GM18498 (cell line): Measurements from ENCODE around the gene MYO7A.

ENCODE experiments used
- ATAC-seq: cut with Tn5 transposase; IDR thresholded peaks from one replicate; pipeline ENCODE4 v1.9.1; 2021; ENCODE audit warnings: mild to moderate bottlenecking, moderate library complexity; ENCODE audit not compliant: unreplicated experiment

The MYO7A gene

DNA sequence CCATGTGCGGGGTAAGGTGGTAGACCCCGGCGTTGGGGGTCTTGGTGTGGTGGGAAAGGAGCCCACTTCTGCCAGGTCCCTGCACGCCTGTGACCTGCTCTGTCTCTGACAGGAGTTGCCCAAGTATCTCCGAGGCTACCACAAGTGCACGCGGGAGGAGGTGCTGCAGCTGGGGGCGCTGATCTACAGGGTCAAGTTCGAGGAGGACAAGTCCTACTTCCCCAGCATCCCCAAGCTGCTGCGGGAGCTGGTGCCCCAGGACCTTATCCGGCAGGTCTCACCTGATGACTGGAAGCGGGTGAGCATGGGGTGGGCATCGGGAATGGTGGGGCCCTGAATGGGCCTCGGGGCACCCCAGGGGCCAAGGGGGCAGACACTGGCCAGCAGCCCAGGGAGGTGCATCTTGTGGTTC, 83.0 kb downstream of the MYO7A start:
- no peak for ATAC-seq

DNA sequence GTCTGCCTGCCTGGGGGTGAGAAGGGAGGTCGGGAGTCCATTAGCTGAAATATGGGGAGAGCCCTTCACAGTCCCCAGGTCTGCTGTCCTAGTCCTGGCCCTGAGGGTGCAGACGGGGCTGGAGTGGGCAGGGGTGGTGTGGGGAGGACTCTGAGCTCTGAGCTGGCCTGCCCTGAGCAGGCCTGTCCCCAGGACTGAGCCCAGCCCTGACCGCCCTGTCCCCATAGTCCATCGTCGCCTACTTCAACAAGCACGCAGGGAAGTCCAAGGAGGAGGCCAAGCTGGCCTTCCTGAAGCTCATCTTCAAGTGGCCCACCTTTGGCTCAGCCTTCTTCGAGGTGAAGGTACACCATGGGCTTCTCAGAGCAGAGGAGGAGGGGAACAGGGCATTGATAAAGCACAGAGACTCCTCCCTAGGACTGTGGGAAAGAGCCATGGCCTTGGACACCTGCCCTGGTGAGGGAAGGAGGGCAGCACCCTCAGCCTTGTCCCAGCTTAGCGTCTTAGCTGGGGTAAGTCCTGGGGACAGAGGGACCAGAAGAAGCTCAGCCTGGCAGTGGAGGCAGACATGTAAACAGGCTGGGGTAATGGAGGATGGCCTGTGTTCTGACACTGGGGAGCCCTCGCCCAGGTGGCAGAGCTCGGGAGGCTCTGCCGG, 83.7 kb downstream of the MYO7A start:
- ATAC-seq, result no peak

DNA sequence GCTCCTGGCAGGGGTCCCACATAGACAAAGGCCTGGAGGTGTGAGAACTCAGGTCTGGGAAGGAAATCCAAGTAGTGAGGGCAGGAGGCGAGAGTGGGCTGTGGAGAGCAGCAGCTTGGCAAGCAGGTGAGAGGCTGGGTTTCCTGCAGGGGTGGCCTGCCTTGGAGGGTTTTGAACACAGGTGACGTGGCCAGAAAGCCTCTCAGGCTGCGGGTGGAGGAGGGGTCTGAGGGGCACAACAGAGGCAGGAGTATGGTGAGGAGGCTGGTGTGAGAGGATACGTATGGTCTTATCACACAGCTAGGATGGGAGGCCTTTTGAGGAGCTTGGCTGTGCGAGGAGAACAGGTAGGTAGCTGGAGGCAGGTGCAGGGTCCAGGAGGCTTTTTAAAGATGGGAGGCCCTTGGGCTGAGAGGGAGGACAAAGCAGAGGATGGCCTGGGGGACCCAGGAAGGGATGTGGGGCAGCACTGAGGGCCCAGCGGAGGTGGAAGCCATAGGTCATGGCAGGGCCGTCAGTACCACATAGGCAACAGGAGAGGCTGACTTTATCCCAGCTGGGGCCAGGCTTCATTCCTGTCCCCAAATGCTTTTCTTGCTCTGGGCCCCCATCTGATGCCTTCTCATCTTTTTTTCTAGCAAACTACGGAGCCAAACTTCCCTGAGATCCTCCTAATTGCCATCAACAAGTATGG, 84.4 kb downstream of the MYO7A start:
- no peak for ATAC-seq

DNA sequence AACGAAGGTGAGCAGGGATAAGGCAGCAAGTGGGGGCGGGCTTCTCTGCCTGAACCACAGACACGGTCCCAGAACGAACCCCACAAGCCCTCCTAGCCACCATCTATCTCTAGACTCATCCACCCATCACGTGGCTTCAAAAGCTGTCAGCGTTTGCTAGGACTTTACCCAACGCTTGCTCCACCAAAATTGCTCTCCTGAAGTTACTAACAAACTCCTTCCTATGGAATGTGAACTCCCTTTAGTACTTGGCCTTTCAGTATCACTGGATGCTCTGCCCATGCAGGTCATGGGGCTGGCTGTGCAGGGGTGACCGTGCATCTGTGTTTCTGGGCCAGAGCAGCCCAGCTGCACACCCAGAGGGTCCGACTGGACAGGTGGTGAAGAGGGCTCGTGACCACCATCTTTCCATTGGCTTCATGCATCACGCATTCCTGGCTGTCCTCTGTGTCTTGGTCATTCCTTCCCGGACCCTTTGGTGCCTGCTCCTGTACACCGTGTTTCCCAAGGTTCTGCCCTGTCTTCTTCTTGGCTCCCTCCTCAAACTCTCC, 85.1 kb downstream of the MYO7A start:
- ATAC-seq, result no peak

DNA sequence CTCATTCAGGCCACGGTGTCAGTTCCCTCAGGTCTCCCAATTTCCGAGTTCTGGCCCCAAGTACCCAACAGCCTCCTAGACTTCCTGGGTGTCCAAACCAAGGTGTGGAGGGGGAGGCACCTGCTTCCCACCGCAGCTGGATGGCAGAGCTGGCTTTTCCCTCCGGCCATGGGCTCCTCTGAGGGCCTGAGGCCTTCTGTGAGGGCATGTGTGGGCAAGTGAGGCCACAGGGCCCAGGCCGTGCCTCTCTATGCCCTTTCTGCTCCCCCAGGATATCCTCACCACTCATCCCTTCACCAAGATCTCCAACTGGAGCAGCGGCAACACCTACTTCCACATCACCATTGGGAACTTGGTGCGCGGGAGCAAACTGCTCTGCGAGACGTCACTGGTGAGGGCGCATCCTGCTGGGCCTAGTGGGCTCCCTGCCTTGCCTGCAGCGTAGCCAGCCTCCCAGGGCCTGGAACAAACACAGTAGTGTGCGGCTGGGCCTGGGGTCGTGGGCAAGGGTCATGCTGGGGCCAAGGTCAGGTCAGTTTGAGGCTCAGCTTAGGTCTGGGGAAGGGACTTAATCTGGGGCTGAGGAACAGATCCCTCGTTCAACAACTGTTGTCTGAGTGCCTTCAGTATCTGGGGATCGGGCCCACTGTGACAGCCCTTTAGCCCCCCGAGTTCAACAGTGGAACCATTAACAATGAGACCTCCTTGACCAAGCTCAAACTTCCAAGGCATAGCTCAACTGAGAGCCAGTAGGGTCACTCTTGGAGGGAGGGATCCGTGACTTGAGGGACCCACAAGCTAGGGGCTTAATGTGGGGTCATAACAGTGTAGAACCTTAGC, 85.8 kb downstream of the MYO7A start:
- no peak for ATAC-seq

DNA sequence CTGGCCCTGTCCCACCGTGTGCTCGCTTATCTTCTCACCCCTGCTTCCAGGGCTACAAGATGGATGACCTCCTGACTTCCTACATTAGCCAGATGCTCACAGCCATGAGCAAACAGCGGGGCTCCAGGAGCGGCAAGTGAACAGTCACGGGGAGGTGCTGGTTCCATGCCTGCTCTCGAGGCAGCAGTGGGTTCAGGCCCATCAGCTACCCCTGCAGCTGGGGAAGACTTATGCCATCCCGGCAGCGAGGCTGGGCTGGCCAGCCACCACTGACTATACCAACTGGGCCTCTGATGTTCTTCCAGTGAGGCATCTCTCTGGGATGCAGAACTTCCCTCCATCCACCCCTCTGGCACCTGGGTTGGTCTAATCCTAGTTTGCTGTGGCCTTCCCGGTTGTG, 86.5 kb downstream of the MYO7A start:
- ATAC-seq, result no peak

DNA sequence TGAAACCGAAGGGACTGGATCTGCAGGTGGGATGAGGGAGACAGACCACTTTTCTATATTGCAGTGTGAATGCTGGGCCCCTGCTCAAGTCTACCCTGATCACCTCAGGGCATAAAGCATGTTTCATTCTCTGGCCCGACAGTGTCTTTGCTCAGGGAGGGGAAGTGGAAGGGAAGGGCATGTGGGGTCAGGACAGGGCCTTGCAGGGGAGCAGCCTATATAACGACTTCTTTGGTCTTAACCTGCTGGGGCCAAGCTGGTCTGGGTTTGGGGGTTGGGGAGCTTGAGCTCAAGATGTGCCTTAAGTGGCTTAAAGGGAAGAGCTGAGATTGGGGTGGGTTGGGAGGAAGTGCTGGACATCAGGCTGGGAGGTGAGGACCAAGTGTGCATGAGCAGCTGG, 87.1 kb downstream of the MYO7A start:
- ATAC-seq, result no peak

DNA sequence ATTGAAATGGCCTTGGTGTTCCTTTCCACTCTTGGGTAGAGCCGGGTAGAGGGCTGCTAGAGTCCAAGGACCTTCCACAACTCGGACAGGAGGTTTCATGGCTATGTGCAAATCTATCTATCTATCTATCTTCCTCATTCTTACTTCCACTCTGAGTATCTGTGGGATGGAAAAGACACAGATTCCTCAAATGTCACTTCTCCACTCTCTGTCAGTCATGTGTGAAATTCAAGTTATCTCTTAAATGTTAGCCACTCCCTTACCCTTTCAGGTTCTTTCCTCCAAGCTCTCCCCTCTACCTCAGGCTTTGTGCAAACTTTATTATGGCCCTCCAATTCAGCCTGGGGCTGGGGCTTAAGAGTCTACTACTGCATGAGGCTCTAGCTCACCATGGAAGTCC, 89.1 kb downstream of the MYO7A start:
- ATAC-seq, result no peak

DNA sequence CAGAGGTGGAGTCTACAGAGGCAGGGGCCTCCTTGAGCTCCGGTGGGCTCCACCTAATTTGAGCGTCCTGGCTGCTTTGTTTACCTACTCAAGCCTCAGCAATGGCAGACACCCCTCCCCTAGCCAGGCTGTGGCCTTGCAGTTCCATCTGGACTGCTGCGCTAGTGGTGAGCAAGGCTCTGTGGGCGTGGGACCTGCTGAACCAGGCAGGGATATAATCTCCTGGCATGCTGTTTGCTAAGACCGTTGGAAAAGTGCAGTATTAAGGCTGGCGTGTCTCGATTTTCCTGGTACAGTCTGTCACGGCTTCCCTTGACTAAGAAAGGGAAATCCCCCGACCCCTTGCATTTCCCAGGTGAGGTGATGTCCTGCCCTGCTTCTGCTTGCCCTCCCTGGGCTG, 95.8 kb downstream of the MYO7A start:
- no peak for ATAC-seq

DNA sequence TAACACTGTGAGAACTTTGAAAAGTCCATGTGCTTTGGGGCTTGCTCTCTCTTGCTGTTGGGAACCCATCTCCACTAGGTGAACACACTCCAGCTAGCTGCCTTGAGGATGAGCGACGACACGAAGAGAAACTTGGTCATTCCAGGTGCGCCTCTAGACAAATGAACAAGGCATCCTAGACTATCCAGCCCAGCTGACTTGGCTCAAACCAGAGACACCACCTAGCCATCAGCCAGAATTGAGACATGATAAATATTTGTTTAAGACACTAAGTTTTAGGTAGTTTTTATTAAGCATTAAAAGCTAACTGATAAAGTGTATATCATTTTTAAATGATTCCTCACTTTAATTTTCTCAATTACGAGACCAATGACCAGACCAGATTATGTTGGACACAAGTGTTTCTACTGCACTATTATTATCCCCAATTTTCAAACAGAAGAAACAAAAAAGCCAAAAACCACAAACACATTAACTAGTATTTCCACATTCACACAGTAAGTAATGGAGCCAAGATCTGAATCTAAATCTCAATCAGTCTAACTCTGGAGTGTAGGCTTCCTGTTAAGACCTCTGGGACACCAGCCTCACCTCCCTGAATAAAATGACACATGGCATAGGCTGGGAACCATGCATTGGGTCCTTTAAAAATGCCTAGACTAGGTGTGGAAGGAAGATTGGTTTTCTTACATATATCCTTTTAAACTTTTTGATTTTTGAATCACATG, 103.0 kb downstream of the MYO7A start:
- no peak for ATAC-seq

DNA sequence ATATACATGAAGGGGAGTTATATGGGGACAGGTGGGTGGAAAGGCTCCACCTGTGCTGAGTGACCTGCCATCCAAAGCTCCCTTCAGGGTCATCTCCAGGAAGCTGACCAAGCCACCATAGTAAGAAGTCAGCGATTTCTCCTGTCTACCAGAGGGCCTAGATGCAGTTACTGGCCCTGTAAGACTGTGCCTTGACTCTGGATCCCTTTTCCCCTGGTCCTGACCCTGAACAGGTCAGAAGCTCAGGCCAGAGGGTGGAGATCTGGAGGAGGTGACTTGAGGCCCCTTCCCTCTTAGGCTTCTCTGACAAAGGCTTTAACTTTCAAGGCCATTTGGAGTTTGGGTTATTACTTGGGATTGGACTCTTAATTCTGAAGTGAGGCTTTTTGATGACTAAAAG, 103.8 kb downstream of the MYO7A start:
- ATAC-seq, result no peak

DNA sequence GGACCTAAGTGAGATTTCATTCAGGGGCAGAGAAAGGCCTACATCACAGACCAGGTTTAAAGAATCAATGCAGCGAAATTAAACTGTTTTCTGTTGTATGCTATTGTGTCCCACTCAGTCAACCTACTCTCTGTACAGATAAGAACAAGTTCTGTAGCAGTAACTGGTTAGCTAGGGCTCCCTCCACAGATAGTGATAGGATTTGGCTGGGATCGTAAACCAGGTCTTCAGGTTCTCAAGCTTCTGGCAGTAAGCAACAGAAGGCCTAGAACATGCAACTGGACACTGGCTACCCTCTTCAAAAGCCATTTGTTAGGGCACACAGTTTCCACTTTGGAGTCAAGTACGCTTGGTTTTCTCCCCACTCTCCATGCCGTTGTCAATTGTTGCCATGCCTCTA, 104.2 kb downstream of the MYO7A start:
- no peak for ATAC-seq

DNA sequence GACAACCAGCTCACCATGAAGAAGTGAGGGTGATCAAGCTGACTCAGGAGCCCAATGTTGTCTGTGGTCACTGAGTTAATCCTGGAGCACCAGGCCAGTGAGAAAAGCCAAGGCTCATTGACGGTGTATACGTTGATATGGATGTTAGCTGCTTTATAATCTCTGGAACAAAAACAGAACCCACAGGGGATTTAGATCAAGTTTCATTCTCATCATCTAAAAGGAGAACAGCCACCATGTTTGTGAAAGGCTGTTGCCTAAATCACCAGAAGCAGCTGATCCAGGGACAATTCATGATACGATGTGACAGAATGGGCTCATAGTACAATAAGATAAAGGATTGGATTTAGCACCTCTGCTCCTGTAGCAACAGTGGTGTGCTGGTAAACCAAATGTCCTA, 105.0 kb downstream of the MYO7A start:
- ATAC-seq, result no peak

DNA sequence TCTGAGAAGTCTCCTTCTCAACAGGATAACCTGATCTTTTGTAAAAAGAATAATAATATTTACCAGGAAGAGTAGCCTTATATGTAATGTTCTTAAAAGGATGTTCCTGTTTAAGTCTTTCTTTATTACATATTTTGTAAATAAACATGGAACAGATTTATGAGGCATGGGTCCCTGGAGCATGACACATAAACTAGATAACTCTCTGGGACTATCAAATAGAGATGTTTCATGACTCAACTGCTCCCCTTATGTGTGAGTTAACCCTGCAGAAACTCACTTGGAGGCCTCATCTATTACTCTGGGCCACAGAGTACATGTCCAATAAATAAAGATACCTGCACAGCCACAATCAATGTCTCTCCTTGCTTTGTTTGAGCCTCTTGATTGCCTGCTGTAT, 108.9 kb downstream of the MYO7A start:
- no peak for ATAC-seq

DNA sequence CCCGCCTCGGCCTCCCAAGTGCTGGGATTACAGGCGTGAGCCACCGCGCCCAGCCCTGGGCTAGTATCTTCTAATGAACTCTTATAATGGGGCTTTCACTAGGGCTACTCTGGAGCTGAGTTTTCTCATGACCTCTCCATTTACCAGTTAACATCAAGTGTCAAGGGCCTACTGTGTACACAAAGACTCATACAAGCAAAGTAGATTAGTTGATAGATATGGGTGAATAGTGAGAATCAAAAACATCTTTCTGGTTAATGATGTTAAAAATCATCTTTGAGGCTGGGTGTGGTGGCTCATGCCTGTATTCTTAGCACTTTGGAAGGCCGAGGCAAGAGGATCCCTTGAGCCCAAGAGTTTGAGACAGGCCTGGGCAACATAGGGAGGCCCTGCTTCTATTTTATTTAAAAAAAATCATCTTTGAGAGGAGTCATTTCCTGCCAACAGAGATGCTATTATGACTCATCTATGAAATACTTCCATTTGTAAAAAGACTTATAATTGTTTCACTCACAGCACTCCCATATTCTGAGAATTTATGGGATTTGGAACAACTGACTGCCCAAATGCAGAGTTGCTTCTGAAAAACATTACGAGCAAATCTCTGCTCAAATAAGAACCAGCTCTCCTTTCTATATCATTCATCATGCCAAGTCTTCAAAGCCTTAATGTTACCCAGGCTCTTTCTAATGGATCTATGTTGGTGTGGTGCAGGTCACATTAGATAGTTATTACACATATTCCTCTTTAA, 116.4 kb downstream of the MYO7A start:
- no peak for ATAC-seq

DNA sequence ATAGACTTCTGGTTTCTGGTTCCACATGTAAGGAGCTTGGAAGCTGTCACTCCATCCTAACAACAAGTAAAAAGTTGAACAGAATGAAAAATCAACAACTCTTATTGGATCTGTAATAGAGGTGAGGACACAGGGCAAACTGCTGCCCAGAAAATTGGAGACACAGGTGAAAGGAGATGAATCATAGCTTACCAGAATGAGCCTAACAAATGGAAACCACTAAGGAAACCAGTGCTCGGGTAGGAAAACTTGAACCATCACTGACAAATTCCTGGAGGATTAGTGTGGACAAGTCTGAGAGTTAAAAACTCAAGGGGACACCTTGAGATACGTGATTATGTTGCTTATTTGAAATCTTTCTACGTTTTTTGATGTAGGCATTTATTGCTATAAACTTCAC, 121.4 kb downstream of the MYO7A start:
- no peak for ATAC-seq

DNA sequence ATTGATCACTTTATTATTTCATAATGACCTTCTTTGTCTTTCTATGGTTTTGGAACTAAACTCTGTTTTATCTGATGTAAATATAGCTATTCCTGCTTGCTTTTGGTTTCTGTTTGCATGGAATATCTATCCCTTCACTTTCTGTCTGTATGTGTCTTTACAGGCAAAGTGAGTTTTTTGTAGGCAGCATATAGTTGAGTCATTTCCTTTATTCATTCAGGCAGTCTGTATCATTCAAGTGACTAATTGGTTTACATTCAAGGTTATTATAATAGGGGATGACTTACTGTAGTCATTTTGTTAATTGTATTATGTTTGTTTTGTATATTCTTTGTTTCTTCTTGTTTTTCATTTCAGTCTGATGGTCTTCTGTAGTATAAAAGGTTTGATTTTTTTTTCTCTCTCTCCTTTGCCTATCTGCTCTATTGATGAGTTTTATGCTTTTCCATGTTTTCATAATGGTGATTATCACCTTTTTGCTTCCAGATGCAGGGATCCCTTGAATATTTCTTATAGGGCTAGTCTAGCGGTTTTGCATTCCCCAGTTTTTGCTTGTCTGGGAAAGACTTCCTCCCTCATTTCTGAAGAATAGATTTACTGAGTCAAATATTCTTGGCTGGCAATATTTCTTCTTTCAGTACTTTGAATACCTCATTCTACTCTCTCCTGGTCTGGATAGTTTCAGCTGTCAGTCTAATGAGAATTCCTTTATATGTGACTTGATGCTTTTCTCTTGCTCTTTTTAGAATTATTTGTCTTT, 123.0 kb downstream of the MYO7A start:
- ATAC-seq, result no peak

DNA sequence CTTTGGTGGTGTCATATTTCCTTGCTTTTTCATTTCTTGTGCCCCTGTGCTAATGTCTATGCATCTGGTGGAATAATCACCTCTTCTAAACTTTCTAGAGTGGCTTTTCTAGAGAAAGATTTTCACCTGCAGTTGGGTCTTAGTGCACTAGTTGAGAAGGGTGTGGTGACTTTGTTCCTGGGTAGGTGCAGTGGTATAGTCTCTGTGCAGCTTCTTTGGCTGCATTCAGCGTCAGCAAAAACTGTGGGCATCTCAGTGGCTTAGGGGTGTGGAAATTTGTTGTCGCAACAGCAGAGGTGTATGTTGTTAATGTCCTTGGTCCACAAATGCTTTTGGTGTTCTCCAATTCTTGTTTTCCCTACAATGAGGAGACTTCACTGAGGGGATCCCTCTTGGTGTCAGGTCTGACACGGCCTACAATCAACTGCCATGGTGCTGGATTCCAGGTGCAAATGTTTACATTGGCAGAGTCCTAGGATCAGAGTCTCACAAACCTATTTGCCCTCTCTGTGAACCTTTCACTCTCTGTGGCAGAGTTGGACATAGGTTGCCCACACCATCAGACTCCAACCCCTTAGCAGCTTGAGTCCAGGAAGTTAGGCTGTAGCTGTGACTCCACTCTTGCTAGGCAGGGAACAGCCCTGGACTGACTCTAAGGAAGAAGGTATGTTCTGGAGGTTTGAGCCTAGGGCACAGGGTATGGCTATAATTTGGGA, 124.7 kb downstream of the MYO7A start:
- ATAC-seq, result no peak

DNA sequence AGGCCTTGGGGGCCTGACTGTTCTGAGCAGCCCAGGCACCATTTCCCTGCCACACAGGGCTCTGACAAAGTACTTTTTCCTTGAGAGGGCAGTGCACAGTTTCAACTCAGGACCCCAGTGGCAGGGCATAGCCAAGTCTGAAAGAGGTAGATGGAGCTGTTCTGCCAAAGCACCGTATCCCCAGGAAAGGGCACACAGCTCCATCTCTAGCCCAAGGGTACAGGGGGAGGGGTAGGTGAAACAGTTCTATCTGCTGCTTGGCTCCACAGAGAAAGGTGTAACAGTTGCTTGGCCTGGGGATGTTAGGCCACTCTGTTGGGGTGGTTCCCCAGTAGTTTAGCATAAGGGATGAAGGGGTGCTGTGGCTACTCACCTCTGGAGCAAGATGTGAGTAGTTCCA, 125.6 kb downstream of the MYO7A start:
- ATAC-seq, result no peak
